ENCODE results near the gene MGAT4D.

Gene MGAT4D

DNA sequence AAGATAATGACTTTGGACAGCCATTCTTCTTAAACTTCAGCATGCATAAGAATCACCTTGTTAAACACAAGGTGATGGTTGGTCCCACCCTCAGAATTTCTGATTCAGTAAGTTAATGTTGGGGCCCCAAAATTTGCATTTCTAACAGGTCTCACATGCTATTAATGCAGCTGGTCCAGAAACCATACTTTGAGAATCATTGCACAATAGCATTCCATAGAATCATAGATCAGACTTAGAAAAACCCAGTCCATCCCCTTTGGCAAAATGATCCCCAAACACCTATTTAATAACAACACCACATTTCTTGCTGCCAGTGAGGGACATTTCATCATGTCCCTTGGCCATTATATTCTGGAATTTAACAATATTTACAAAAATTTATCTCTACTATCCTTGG, 6.2 kb upstream of the MGAT4D start:
- TF ChIP-seq, protein P1, sequence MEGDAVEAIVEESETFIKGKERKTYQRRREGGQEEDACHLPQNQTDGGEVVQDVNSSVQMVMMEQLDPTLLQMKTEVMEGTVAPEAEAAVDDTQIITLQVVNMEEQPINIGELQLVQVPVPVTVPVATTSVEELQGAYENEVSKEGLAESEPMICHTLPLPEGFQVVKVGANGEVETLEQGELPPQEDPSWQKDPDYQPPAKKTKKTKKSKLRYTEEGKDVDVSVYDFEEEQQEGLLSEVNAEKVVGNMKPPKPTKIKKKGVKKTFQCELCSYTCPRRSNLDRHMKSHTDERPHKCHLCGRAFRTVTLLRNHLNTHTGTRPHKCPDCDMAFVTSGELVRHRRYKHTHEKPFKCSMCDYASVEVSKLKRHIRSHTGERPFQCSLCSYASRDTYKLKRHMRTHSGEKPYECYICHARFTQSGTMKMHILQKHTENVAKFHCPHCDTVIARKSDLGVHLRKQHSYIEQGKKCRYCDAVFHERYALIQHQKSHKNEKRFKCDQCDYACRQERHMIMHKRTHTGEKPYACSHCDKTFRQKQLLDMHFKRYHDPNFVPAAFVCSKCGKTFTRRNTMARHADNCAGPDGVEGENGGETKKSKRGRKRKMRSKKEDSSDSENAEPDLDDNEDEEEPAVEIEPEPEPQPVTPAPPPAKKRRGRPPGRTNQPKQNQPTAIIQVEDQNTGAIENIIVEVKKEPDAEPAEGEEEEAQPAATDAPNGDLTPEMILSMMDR (IDR thresholded peaks at IDR 0.05): no peak
- no peak overlapping the region for H3K4me3 ChIP-seq
- DNase-seq (ENCODE audit: low spot score): no peak
- no peak overlapping the region for H3K27ac ChIP-seq

DNA sequence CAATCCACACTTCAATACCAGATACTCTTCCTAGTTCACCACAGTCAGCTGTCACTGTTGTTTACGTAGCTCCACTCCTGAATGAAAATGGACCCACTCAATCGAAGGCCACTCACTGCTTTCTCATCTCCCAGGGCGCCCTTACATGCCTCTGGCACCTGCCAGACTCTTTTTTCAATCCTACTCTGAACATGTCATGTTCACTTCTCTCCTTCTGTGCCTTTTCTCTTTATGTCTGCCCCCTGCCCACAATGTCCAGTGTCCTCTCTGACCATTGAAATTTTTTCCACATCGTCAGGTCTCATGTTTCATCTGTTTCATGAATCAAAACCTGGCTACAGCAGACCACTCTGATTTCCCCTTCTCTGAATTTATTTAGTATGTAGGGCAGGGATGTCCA, 1.3 kb upstream of the MGAT4D start:
- Histone ChIP-seq H3K27ac (no peak overlapping the region), H3K4me3 (no peak overlapping the region)
- TF ChIP-seq, protein P1 (IDR thresholded peaks at IDR 0.05): no peak
- DNase-seq (ENCODE audit: low spot score): no peak

DNA sequence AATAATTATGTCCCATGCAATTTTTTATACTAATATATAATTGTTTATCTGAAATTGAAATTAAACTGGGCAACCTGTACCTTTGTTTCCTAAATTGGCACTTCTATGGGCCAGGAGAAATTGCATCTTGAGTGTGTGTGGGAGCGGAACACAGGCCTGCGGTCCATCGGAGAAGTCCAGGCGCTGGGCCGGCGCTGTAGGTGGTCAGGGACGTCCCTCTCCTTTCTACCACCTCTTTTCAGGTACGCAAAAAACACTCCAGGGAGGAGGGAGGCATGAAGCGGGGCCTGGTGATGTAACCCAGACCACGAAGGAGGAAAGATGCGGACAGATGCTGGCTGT, 717 bp downstream of the MGAT4D start:
- H3K27ac ChIP-seq: no peak overlapping the region
- DNase-seq (ENCODE audit: low spot score): no peak
- TF ChIP-seq, protein P1 (IDR thresholded peaks at IDR 0.05): no peak
- peak overlapping the region; percentile 57 for H3K4me3 ChIP-seq

DNA sequence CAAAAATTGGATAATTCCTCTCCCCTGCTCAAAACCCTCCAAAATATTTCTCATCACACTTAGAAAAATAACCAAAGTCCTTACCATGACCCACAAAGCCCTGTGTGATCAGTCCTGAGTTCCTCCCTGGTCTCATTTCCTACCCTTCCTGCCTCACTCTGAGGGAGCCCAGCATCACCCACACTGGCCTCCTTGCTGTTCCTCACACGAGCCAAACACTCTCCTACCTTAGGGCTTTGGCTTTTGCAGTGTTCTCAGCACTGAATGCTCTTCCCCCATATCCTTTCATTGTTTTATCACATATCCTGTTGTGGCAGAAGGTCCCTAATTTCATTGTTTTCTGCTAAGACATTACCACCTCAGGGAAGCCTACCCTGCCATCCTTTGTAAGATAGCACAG, 12.2 kb downstream of the MGAT4D start:
- no peak for DNase-seq (ENCODE audit: low spot score)
- Histone ChIP-seq H3K27ac (no peak overlapping the region), H3K4me3 (no peak overlapping the region)
- TF ChIP-seq, protein P1 (IDR thresholded peaks at IDR 0.05): no peak

DNA sequence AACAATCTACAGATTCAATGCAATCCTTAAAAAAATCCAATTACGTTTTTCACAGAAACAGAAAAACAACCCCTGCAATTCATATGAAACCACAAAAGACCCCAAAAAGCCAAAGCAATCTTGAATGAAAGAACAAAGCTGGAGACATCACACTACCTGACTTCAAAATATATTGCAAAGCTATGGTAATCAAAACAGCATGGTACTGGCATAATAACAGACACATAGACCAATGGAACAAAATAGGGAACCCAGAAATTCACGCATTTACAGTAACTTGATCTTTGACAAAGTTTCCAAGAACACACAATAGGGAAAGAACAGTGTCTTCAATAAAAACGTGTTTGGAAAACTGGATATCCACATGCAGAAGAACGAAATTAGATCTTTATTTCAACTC, 14.6 kb downstream of the MGAT4D start:
- H3K27ac ChIP-seq: no peak overlapping the region
- TF ChIP-seq, protein P1 (IDR thresholded peaks at IDR 0.05): no peak
- DNase-seq (ENCODE audit: low spot score): no peak
- H3K4me3 ChIP-seq: no peak overlapping the region

DNA sequence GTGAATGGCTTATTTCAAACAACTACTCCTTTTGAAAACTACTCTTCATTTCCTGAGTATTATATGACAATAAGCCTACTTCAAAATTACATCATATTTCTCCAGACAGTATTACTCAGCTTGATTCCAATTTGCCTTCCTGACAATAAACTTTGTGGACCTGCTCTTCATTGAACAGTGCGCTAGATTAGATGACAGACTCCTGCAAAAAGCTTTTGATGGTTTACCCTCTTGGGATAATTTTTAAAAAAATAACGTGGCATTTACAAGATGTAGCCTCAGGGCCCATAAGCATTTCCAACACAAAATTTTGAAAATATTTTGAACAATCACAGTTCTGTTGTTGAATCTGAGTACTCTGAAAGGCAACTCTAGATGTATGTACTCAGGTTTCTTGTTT, 25.9 kb downstream of the MGAT4D start:
- Histone ChIP-seq H3K27ac (no peak overlapping the region), H3K4me3 (no peak overlapping the region)
- no peak for DNase-seq (ENCODE audit: low spot score)
- TF ChIP-seq, protein P1 (IDR thresholded peaks at IDR 0.05): no peak

DNA sequence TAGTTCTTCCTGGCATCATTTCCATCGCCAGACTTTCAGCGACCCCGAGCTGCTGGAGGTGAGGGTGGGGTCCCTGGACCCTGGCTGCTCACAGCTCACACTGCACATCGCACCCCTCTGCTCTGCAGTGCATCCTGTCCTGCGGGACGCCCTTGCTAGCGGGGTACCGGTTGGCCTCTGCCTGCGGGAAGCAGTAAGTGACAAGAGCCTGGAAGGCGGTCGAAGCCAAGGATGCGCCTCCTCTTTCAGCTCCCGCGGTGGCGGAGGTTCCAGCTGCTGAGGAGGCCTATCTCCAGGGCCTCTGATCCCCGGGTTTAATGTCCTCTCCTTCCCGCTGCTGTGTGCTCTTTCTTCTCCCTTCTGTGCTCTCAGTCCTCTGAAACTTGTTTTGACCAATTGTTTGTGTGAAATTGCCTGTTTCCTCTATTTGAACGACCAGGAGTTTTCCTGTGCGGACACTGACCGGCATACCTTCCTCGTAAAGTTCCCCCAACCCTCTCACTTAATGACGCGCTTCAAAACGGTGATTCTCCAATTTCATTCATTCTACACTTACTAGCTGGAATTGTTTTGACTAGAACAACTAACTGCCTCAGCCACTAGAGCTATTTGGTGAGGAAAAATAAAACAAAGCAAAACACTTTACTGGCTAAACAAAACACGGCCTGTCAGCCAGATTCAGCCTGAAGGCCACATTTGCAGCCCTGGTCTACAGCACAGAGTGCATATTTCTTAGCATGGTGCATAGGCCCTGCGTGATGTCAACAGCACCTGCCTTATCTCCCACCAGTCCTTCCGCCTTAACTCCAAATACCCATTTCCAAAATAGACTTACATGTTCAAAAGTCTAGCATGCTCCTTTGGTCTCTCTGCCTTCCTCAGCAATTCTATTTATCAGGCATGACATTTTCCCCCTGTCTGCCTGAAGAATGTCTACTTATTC, 28.0 kb downstream of the MGAT4D start:
- no peak for DNase-seq (ENCODE audit: low spot score)
- Histone ChIP-seq H3K4me3 (no peak overlapping the region), H3K27ac (no peak overlapping the region)
- TF ChIP-seq, protein P1 (IDR thresholded peaks at IDR 0.05): no peak
